GM13976 (cell line): ENCODE measurements around the gene ATF7IP.
A peak's percentile ranks its signal among the peaks of the same experiment; 100 is the strongest.

ENCODE experiments used
- DNase-seq: peaks from one replicate; pipeline ENCODE4 v3.0.0; 2012; ENCODE audit warnings: low spot score
- CTCF ChIP-seq: IDR thresholded peaks from 2 replicates; pipeline ENCODE4 v1.5.1; 2012; ENCODE audit warnings: borderline replicate concordance, mild to moderate bottlenecking; ENCODE audit not compliant: insufficient read depth; ENCODE audit errors: extremely low read depth, missing control alignments, control extremely low read depth
- in situ Hi-C: fragments of 300-500 bp; cut with MboI; formaldehyde crosslinking; loops from one replicate; pipeline ENCODE4 v1.12.0; 2022; ENCODE audit warnings: low sequenced_read_pairs, mixed read lengths, inconsistent platforms; ENCODE audit not compliant: unreplicated experiment

Gene ATF7IP

GRCh38 chr12:14510574-14510973 is 145.1 kb downstream of the ATF7IP start:
- TF ChIP-seq CTCF = no peak
- no peak for DNase-seq
- in situ Hi-C loops = no loop called here

GRCh38 chr12:14514154-14514842 is 148.8 kb downstream of the ATF7IP start:
- DNase-seq = peak; percentile 49
- in situ Hi-C loops = no loop called here
- peak; percentile 44 for TF ChIP-seq CTCF

GRCh38 chr12:14514946-14515345 is 149.5 kb downstream of the ATF7IP start:
- in situ Hi-C loops = no loop called here
- DNase-seq = no peak
- TF ChIP-seq CTCF = no peak

- no peak for TF ChIP-seq CTCF
- in situ Hi-C loops = no loop called here
- no peak for DNase-seq
These were observed 156.3 kb downstream of the ATF7IP start for GRCh38 chr12:14521822-14522221.

- no peak for TF ChIP-seq CTCF
- DNase-seq = no peak
- in situ Hi-C loops = no loop called here
These were observed 160.5 kb downstream of the ATF7IP start for GRCh38 chr12:14525964-14526363.

GRCh38 chr12:14532152-14532551 is 166.7 kb downstream of the ATF7IP start:
- TF ChIP-seq CTCF = no peak
- no peak for DNase-seq
- in situ Hi-C loops = no loop called here

GRCh38 chr12:14537088-14537487 is 171.6 kb downstream of the ATF7IP start:
- TF ChIP-seq CTCF = no peak
- in situ Hi-C loops = no loop called here
- DNase-seq = no peak
